K562 (cell line): ENCODE results near the gene SLC43A2. TPM values are rescaled to one million over a fixed set of nuclear protein-coding genes. Genes with fewer than 3 reads are reported as not detected.
A peak's percentile ranks its signal among the peaks of the same experiment; 100 is the strongest.

Experiments
- CBX5 ChIP-seq: IDR thresholded peaks from 2 replicates; pipeline ENCODE4 v1.6.1; 2014; ENCODE audit warnings: low read depth, borderline replicate concordance
- CC2D1A ChIP-seq: fragments of 450-650 bp; IDR thresholded peaks from 2 replicates; pipeline ENCODE4 v1.6.1; 2017; ENCODE audit warnings: mild to moderate bottlenecking
- CTBP1 ChIP-seq: fragments of 450-650 bp; IDR thresholded peaks from 2 replicates; pipeline ENCODE4 v1.6.1; 2016; ENCODE audit warnings: borderline replicate concordance
- EP300 ChIP-seq: IDR thresholded peaks from 2 replicates; pipeline ENCODE4 v1.6.1; 2012; ENCODE audit warnings: low read length, improper control_type of control experiment
- FOXA3 ChIP-seq, 2 experiments: fragments of 450-650 bp in 1 of 2; sonication (generic) in 1 of 2; formaldehyde crosslinking; IDR thresholded peaks in 1 of 2; conservative IDR thresholded peaks in 1 of 2; 2 replicates each; pipeline versions ENCODE4 v1.4.0 to v1.8.0; 2020 to 2022; ENCODE audit warnings: mild to moderate bottlenecking in 2 of 2, missing genetic modification reagents in 1 of 2
- HDAC1 ChIP-seq, 2 experiments: fragments of 450-650 bp; IDR thresholded peaks; 2 replicates each; pipeline ENCODE4 v1.6.1; 2016 to 2017; ENCODE audit warnings: inconsistent platforms in 1 of 2, mild to moderate bottlenecking in 1 of 2, moderate library complexity in 1 of 2
- HINFP ChIP-seq: fragments of 450-650 bp; conservative IDR thresholded peaks from 2 replicates; pipeline ENCODE4 v1.6.1; 2016; ENCODE audit warnings: missing genetic modification characterization, low read depth, mild to moderate bottlenecking, control low read depth, missing compliant biosample characterization
- HOMEZ ChIP-seq: fragments of 250-450 bp; sonication (Bioruptor Pico); IDR thresholded peaks from 2 replicates; pipeline ENCODE4 v1.4.0; 2020; ENCODE audit warnings: mild to moderate bottlenecking, moderate library complexity
- MXI1 ChIP-seq: IDR thresholded peaks from 2 replicates; pipeline ENCODE4 v1.6.1; 2011; ENCODE audit warnings: low read depth, mild to moderate bottlenecking, improper control_type of control experiment, low read length
- NCOR1 ChIP-seq: fragments of 450-650 bp; IDR thresholded peaks from 2 replicates; pipeline ENCODE4 v1.6.1; 2016; ENCODE audit warnings: mild to moderate bottlenecking, moderate library complexity
- NONO ChIP-seq, 2 experiments: fragments of 200-400 bp in 1 of 2; fragments of 450-650 bp in 1 of 2; formaldehyde crosslinking in 1 of 2; IDR thresholded peaks; 2 replicates each; pipeline ENCODE4 v1.6.1; 2017; ENCODE audit warnings: low read depth in 2 of 2, mild to moderate bottlenecking in 2 of 2, moderate library complexity in 2 of 2, low read length in 1 of 2
- NUFIP1 ChIP-seq: fragments of 450-650 bp; IDR thresholded peaks from 2 replicates; pipeline ENCODE4 v1.6.1; 2018; ENCODE audit not compliant: partially characterized antibody
- PRMT5 ChIP-seq: sonication (generic); formaldehyde crosslinking; IDR thresholded peaks from 2 replicates; pipeline ENCODE4 v1.5.0; 2020; ENCODE audit warnings: missing genetic modification reagents
- SP2 ChIP-seq: IDR thresholded peaks from 2 replicates; pipeline ENCODE4 v1.6.1; 2011; ENCODE audit warnings: mild to moderate bottlenecking, low read depth, low read length, moderate library complexity; ENCODE audit not compliant: poor library complexity, severe bottlenecking; ENCODE audit errors: extremely low read depth
- SREBF1 ChIP-seq: fragments of 150-350 bp; IDR thresholded peaks from 2 replicates; pipeline ENCODE4 v1.6.1; 2014; ENCODE audit warnings: antibody characterized with exemption, low read depth, low read length, borderline replicate concordance
- TAF9B ChIP-seq: fragments of 450-650 bp; IDR thresholded peaks from 2 replicates; pipeline ENCODE4 v1.6.1; 2018; ENCODE audit warnings: mild to moderate bottlenecking; ENCODE audit not compliant: partially characterized antibody
- TFAP4 ChIP-seq: sonication (generic); formaldehyde crosslinking; IDR thresholded peaks from 2 replicates; pipeline ENCODE4 v1.8.0; 2022; ENCODE audit warnings: missing genetic modification reagents, mild to moderate bottlenecking, moderate library complexity, borderline replicate concordance
- THRA ChIP-seq: fragments of 450-650 bp; IDR thresholded peaks from 2 replicates; pipeline ENCODE4 v1.6.1; 2017; ENCODE audit warnings: mild to moderate bottlenecking, moderate library complexity
- USF2 ChIP-seq: sonication (generic); formaldehyde crosslinking; IDR thresholded peaks from 2 replicates; pipeline ENCODE4 v1.5.0; 2020; ENCODE audit warnings: missing genetic modification reagents
- ZNF143 ChIP-seq: sonication (generic); formaldehyde crosslinking; IDR thresholded peaks from 2 replicates; pipeline ENCODE4 v1.9.0; 2022; ENCODE audit warnings: mild to moderate bottlenecking, missing genetic modification reagents
- ZNF445 ChIP-seq: fragments of 250-450 bp; sonication (Bioruptor Pico); IDR thresholded peaks from 2 replicates; pipeline ENCODE4 v1.4.0; 2020; ENCODE audit warnings: low read depth, mild to moderate bottlenecking, moderate library complexity
- ZNF57 ChIP-seq: fragments of 450-650 bp; formaldehyde crosslinking; IDR thresholded peaks from 2 replicates; pipeline ENCODE4 v1.4.0; 2020; ENCODE audit warnings: mild to moderate bottlenecking, moderate library complexity
- polyA plus RNA-seq, 8 experiments: library from polyadenylated mRNA; depleted of rRNA in 4 of 8; stranded (reverse) in 5 of 8; unstranded in 3 of 8; fragments of >200 nt; fragmentation: Nextera tagmentation in 2 of 8; fragmentation: Illumina TruSeq in 1 of 8; extraction: Ambion mirVana in 2 of 8; extraction: Trizol in 1 of 8; gene quantifications; 2 replicates each; pipeline versions ENCODE4 v1.2.1 to v1.2.3, GENCODE V29; 2011 to 2014; ENCODE audit warnings: inconsistent platforms in 1 of 8, missing spikeins in 1 of 8
- total RNA-seq, 7 experiments: library from RNA; depleted of rRNA in 6 of 7; stranded (reverse); fragments of >200 nt in 6 of 7; fragmentation: Illumina TruSeq in 2 of 7; extraction: Trizol in 2 of 7; gene quantifications; 2 replicates each; pipeline versions ENCODE4 v1.2.1 to v1.2.3, GENCODE V29; 2011 to 2021; ENCODE audit warnings: low replicate concordance in 1 of 7

SLC43A2 gene
- total and polyA plus RNA-seq, 9 of the 15 experiments (the other 6 are each of a cell fraction or from before 2014, with no cell fraction given): 0.03 to 10.2 (median 3.6) TPM

- TF ChIP-seq FOXA3 (CRISPR knock-in tag; conservative IDR thresholded peaks at IDR 0.05 in 1 of 2, IDR thresholded peaks at IDR 0.05 in 1 of 2): no peak
- no peak for TF ChIP-seq HINFP
- TF ChIP-seq NUFIP1: no peak
- TF ChIP-seq NONO (IDR thresholded peaks at IDR 0.05; ENCODE audit: low read depth in 2 of 2, low read length in 1 of 2): peak; percentile 17 to 90; a peak in 3 of 4 replicates
- no peak for TF ChIP-seq EP300
- TF ChIP-seq HOMEZ (CRISPR knock-in tag): no peak
- no peak for TF ChIP-seq TAF9B
- no peak for TF ChIP-seq SP2
- no peak for TF ChIP-seq MXI1
- peak; percentile 85; the same call in 1 of the 2 replicates for TF ChIP-seq TFAP4 (CRISPR knock-in tag)
- TF ChIP-seq USF2 (CRISPR knock-in tag): no peak
- no peak for TF ChIP-seq CC2D1A
- TF ChIP-seq HDAC1 (IDR thresholded peaks at IDR 0.05): peak in 1 of 2 experiments; percentile 8; a peak in 1 of 4 replicates
- no peak for TF ChIP-seq CBX5
- TF ChIP-seq ZNF57 (CRISPR knock-in tag): no peak
- peak; percentile 20; the same call in 1 of the 2 replicates for TF ChIP-seq CTBP1
- no peak for TF ChIP-seq THRA
- no peak for TF ChIP-seq SREBF1
- TF ChIP-seq ZNF143: no peak
- TF ChIP-seq ZNF445 (CRISPR knock-in tag): no peak
- no peak for TF ChIP-seq NCOR1
- TF ChIP-seq PRMT5 (CRISPR knock-in tag): no peak
These were observed 20.6 kb upstream of the SLC43A2 start (continued) for GRCh38 chr17:1648963-1649843.
